Activated T-helper 17 cell treated with anti-CD3 and anti-CD28 coated beads, Interleukin-2, amount 50 U/mL, for 72 hours (primary cell): Measurements from ENCODE around the gene NCOA5. TPM values are rescaled to one million over a fixed set of nuclear protein-coding genes. Genes with fewer than 3 reads are reported as not detected.

Experiments
- ATAC-seq: fragments of 150-1000 bp; cut with Tn5 transposase; replicated peaks from 2 replicates; pipeline ENCODE4 v1.10.0; 2021; ENCODE audit warnings: mild to moderate bottlenecking, moderate library complexity
- H3K27ac Mint-ChIP-seq: one replicate; pipeline ENCODE4 v1.8.0; 2022; ENCODE audit warnings: mixed read lengths
- H3K27me3 Mint-ChIP-seq: one replicate; pipeline ENCODE4 v1.8.0; 2022; ENCODE audit warnings: mixed read lengths
- H3K36me3 Mint-ChIP-seq: one replicate; pipeline ENCODE4 v1.8.0; 2022; ENCODE audit warnings: low read depth, mild to moderate bottlenecking, mixed read lengths
- H3K4me1 Mint-ChIP-seq: one replicate; pipeline ENCODE4 v1.8.0; 2022; ENCODE audit warnings: mixed read lengths
- H3K4me3 Mint-ChIP-seq: one replicate; pipeline ENCODE4 v1.8.0; 2022; ENCODE audit warnings: mild to moderate bottlenecking, mixed read lengths
- H3K9me3 Mint-ChIP-seq: one replicate; pipeline ENCODE4 v1.8.0; 2022; ENCODE audit warnings: mixed read lengths
- total RNA-seq, 2 donors: library from RNA; stranded (reverse); gene quantifications; one replicate each; pipeline ENCODE4 v1.2.3, GENCODE V29; 2022

NCOA5 gene
- total RNA-seq, 2 donors from 2014 or later, result 16.4 to 31.6 TPM

- H3K4me3 Mint-ChIP-seq, result no peak overlapping the region
- H3K27ac Mint-ChIP-seq, result no peak overlapping the region
- ATAC-seq, result no peak
- no peaks in the 10 kb centered on the region for H3K36me3 Mint-ChIP-seq
- peaks cover 4% of the 10 kb centered on the region for H3K4me1 Mint-ChIP-seq
- H3K9me3 Mint-ChIP-seq, result no peaks in the 10 kb centered on the region
- H3K27me3 Mint-ChIP-seq, result peaks cover 41% of the 10 kb centered on the region
Measured at GRCh38 chr20:46035713-46036112, 54.0 kb downstream of the NCOA5 start.

- Mint-ChIP-seq H3K27ac (no peak overlapping the region), H3K4me1 (peaks cover 4% of the 10 kb centered on the region), H3K4me3 (no peak overlapping the region), H3K9me3 (no peaks in the 10 kb centered on the region), H3K27me3 (peaks cover 37% of the 10 kb centered on the region), H3K36me3 (no peaks in the 10 kb centered on the region)
- no peak for ATAC-seq
Measured at GRCh38 chr20:46035253-46035652, 54.5 kb downstream of the NCOA5 start.

GRCh38 chr20:46034039-46034438, 55.7 kb downstream of the NCOA5 start:
- H3K36me3 Mint-ChIP-seq, result no peaks in the 10 kb centered on the region
- no peaks in the 10 kb centered on the region for H3K9me3 Mint-ChIP-seq
- H3K4me3 Mint-ChIP-seq, result no peak overlapping the region
- H3K4me1 Mint-ChIP-seq, result peaks cover 4% of the 10 kb centered on the region
- no peak overlapping the region for H3K27ac Mint-ChIP-seq
- no peak for ATAC-seq
- H3K27me3 Mint-ChIP-seq, result peaks cover 37% of the 10 kb centered on the region

- peaks cover 4% of the 10 kb centered on the region for H3K4me1 Mint-ChIP-seq
- no peak overlapping the region for H3K4me3 Mint-ChIP-seq
- no peak for ATAC-seq
- H3K9me3 Mint-ChIP-seq, result no peaks in the 10 kb centered on the region
- no peaks in the 10 kb centered on the region for H3K36me3 Mint-ChIP-seq
- no peak overlapping the region for H3K27ac Mint-ChIP-seq
- peaks cover 41% of the 10 kb centered on the region for H3K27me3 Mint-ChIP-seq
Measured at GRCh38 chr20:46031701-46032254, 58.0 kb downstream of the NCOA5 start.

DNA sequence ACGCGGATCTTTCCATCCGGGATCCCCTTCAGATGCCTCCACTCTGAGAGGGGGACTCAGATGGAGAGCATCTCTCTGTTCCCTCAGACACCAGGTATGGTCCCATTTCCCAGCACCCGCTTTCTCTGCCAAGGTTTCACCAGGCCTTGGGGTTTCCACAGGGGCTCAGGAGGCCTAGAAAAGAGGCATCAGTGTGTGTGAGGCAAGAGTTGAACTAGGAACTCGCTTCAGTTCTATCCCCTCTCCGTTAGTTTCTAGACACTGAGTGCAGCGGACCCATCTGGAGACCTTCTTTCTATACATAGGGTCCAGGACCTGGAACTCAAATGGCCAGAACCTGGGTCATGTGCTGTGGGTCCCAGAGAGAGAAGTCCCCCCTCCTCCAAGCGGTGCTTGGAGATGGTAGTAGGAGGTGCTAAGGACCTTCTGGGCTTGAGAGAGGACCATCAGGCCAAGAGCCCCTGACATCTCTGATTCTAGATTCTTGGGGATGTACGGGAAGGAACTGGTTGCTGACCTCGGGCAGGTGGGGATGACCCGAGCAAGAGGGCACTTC, 58.7 kb downstream of the NCOA5 start:
- Mint-ChIP-seq H3K9me3 (no peaks in the 10 kb centered on the region), H3K27me3 (peaks cover 41% of the 10 kb centered on the region), H3K4me1 (peaks cover 4% of the 10 kb centered on the region), H3K27ac (no peak overlapping the region), H3K4me3 (no peak overlapping the region), H3K36me3 (no peaks in the 10 kb centered on the region)
- ATAC-seq, result no peak

DNA sequence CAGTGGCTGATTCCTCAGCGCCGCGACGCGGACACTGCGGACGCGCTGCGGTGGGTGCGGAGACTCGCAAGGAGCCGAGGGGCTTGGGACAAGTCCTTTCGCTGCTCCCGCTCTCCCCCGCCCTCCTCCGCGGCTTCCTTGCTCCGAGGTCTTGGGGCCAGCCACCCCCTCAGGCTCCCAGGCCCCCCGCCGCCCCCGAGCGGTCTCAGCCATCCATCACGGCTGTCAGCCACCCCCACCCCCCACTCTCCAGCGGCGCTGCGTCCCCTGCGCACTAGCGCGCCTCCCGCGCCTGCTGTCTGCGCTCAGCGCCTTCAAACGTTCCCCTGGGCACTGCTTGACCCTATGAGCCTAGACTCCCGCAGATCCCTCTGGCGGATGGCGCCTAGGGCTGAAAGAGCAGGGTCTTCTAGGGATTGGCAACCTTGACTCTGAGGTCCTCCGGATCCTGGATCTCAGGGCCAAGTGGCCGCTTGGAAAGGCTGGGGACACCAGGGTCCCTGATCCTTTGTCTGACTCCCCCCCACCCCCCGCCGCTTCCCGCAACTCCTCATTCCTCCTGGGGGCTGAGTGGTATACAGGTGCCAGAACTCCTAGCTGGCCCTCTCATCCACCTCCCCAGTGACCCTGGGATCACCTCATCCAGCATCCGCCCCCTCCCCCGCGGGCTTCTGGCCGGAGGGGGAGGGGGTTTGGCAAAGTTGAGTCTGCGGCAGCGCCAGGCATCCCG, 59.3 kb downstream of the NCOA5 start:
- Mint-ChIP-seq H3K27me3 (peaks cover 42% of the 10 kb centered on the region), H3K9me3 (no peaks in the 10 kb centered on the region), H3K4me1 (peaks cover 4% of the 10 kb centered on the region), H3K4me3 (no peak overlapping the region), H3K27ac (no peak overlapping the region), H3K36me3 (no peaks in the 10 kb centered on the region)
- ATAC-seq, result no peak

GRCh38 chr20:46028772-46029371, 60.9 kb downstream of the NCOA5 start, which contains the start of gene SLC12A5:
SLC12A5 (plus strand) TSS chr20:46029215; CDS start chr20:46029345, 130 bp downstream.
- Mint-ChIP-seq H3K27me3 (peaks cover 43% of the 10 kb centered on the region), H3K9me3 (no peaks in the 10 kb centered on the region), H3K27ac (no peak within 1 kb of the TSS), H3K4me1 (no peaks in the 10 kb centered on the region), H3K4me3 (no peak within 1 kb of the TSS), H3K36me3 (no peaks in the 10 kb centered on the region)
- no peak for ATAC-seq

GRCh38 chr20:46028110-46028509, 61.7 kb downstream of the NCOA5 start:
- no peaks in the 10 kb centered on the region for H3K36me3 Mint-ChIP-seq
- H3K4me1 Mint-ChIP-seq, result no peaks in the 10 kb centered on the region
- no peak for ATAC-seq
- H3K4me3 Mint-ChIP-seq, result no peak overlapping the region
- H3K27ac Mint-ChIP-seq, result no peak overlapping the region
- no peaks in the 10 kb centered on the region for H3K9me3 Mint-ChIP-seq
- H3K27me3 Mint-ChIP-seq, result peaks cover 43% of the 10 kb centered on the region

- H3K27me3 Mint-ChIP-seq, result peaks cover 36% of the 10 kb centered on the region
- H3K9me3 Mint-ChIP-seq, result no peaks in the 10 kb centered on the region
- H3K27ac Mint-ChIP-seq, result no peak overlapping the region
- no peaks in the 10 kb centered on the region for H3K4me1 Mint-ChIP-seq
- H3K4me3 Mint-ChIP-seq, result no peak overlapping the region
- no peak for ATAC-seq
- no peaks in the 10 kb centered on the region for H3K36me3 Mint-ChIP-seq
Measured at GRCh38 chr20:46027245-46027853, 62.4 kb downstream of the NCOA5 start.

- ATAC-seq, result no peak
- H3K4me3 Mint-ChIP-seq, result no peak overlapping the region
- peaks cover 4% of the 10 kb centered on the region for H3K4me1 Mint-ChIP-seq
- peaks cover 40% of the 10 kb centered on the region for H3K27me3 Mint-ChIP-seq
- no peaks in the 10 kb centered on the region for H3K36me3 Mint-ChIP-seq
- no peaks in the 10 kb centered on the region for H3K9me3 Mint-ChIP-seq
- no peak overlapping the region for H3K27ac Mint-ChIP-seq
Measured at GRCh38 chr20:46025376-46025783, 64.4 kb downstream of the NCOA5 start.

DNA sequence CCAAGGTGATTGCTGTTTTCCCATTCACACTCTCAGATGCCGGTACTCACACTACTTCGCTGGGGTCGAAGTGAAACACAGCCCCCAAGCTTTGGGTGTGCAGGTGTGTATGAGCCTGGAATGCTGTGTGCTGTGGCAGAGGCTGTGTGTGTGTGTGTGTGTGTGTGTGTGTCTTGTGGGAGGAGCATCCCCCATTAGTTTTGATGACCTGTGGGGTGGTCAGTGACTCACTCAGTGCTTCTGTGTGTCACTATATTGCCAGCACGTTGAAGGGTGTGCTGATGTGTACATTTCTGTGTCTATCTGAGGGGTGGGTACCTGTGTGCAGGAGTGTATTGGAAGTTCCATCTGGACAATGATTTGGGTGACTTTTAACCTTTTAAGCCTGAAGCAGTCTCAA, 65.8 kb downstream of the NCOA5 start:
- H3K36me3 Mint-ChIP-seq, result no peaks in the 10 kb centered on the region
- peak; percentile 18 for ATAC-seq
- H3K9me3 Mint-ChIP-seq, result no peaks in the 10 kb centered on the region
- peaks cover 40% of the 10 kb centered on the region for H3K27me3 Mint-ChIP-seq
- peak overlapping the region; percentile 70 for H3K4me3 Mint-ChIP-seq
- no peak overlapping the region for H3K27ac Mint-ChIP-seq
- peaks cover 4% of the 10 kb centered on the region for H3K4me1 Mint-ChIP-seq

DNA sequence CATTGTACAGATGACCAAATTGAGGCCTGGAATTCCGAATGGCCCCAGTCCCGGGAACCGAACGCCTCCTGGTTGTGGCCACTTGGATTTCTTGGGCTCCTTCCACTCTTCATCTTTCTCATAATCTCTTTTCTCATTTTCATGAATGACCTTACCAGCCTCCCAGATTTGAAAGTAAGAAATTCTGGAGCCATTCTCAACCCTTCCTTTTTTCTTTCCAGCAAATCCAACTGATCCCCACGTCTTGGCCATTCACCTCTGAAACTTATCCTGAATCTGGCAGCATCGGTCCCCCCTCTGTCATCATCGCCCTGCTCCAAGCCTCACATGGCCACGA, 66.6 kb downstream of the NCOA5 start:
- peaks cover 41% of the 10 kb centered on the region for H3K27me3 Mint-ChIP-seq
- H3K27ac Mint-ChIP-seq, result no peak overlapping the region
- no peaks in the 10 kb centered on the region for H3K36me3 Mint-ChIP-seq
- peak overlapping the region; percentile 70 for H3K4me3 Mint-ChIP-seq
- H3K4me1 Mint-ChIP-seq, result peaks cover 4% of the 10 kb centered on the region
- no peaks in the 10 kb centered on the region for H3K9me3 Mint-ChIP-seq
- no peak for ATAC-seq

- peaks cover 36% of the 10 kb centered on the region for H3K27me3 Mint-ChIP-seq
- H3K27ac Mint-ChIP-seq, result no peak overlapping the region
- H3K9me3 Mint-ChIP-seq, result no peaks in the 10 kb centered on the region
- peaks cover 4% of the 10 kb centered on the region for H3K4me1 Mint-ChIP-seq
- ATAC-seq, result peak; percentile 74
- H3K4me3 Mint-ChIP-seq, result peak overlapping the region; percentile 70
- no peaks in the 10 kb centered on the region for H3K36me3 Mint-ChIP-seq
Measured at GRCh38 chr20:46022411-46023147, 67.2 kb downstream of the NCOA5 start.
